GM13977 (cell line): ENCODE measurements around the gene DDI2.
"Not testable (repeated sequence)": the region's sequence is repeated elsewhere in the genome, so short reads cannot be mapped to it uniquely, and the experiment has no call there.

ENCODE experiments used
- DNase-seq: peaks from one replicate; pipeline ENCODE4 v3.0.0; 2012; ENCODE audit warnings: low spot score
- in situ Hi-C: fragments of 300-500 bp; cut with MboI; formaldehyde crosslinking; loops from one replicate; pipeline ENCODE4 v1.12.0; 2022; ENCODE audit warnings: low sequenced_read_pairs, low pct_unique_long_range_greater_than_20kb, mixed read lengths, inconsistent platforms; ENCODE audit not compliant: unreplicated experiment
- TF ChIP-seq, protein P1 (sequence below): IDR thresholded peaks from 2 replicates; pipeline ENCODE4 v1.5.1; 2012; ENCODE audit warnings: mild to moderate bottlenecking, control low read depth; ENCODE audit not compliant: insufficient read depth; ENCODE audit errors: extremely low read depth, missing control alignments

The DDI2 gene

DNA sequence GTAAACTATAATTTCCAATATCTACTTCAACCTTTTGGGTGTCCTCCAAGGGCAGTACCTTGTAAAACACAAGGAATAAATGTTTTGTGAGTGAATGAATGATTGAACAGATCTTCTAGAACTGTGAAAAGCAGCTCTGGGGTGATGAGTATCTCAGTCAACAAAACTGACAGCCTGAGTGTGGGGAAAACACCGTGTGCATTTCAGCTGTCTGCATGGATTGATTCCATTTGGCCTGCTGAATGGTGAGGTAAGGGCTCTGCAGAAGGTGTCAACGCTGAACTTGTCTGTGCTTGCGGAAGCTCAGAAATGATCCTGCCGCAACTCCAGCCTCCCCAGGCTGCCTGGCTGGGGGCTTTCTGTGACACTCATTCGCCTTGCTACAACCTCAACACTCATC lies 25.0 kb upstream of the DDI2 start:
- in situ Hi-C loops, result loop anchor here (10.0 kb wide), 1 partner anchor 123 kb away; no protein-coding TSS in a partner anchor
- DNase-seq, result no peak
- TF ChIP-seq, protein P1, sequence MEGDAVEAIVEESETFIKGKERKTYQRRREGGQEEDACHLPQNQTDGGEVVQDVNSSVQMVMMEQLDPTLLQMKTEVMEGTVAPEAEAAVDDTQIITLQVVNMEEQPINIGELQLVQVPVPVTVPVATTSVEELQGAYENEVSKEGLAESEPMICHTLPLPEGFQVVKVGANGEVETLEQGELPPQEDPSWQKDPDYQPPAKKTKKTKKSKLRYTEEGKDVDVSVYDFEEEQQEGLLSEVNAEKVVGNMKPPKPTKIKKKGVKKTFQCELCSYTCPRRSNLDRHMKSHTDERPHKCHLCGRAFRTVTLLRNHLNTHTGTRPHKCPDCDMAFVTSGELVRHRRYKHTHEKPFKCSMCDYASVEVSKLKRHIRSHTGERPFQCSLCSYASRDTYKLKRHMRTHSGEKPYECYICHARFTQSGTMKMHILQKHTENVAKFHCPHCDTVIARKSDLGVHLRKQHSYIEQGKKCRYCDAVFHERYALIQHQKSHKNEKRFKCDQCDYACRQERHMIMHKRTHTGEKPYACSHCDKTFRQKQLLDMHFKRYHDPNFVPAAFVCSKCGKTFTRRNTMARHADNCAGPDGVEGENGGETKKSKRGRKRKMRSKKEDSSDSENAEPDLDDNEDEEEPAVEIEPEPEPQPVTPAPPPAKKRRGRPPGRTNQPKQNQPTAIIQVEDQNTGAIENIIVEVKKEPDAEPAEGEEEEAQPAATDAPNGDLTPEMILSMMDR, result no peak

- DNase-seq, result no peak
- TF ChIP-seq, protein P1, result no peak
- in situ Hi-C loops, result loop anchor here (10.0 kb wide), 1 partner anchor 119 kb away; no protein-coding TSS in a partner anchor
Measured at GRCh38 chr1:15595809-15596617, 21.2 kb upstream of the DDI2 start.

DNA sequence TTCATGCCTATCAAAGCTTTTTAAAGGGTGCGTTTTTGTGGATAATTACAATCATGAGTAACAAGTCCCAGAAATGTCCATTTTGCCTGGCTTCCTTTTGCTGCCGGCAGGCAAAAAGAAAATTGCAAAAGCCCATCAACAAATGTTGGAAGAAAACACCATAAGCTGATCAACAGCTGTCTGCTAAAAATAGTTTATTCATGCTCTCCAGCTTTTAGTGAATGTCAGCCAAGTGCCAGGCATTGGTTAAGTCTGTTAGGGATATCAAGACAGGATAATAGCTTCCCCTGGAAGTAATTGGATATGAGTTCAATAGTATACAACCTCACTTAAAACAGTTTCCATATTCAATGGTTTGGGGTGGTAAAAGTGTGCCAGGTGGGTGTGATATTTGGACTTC lies 18.8 kb upstream of the DDI2 start:
- TF ChIP-seq, protein P1, result no peak
- in situ Hi-C loops, result loop anchor here (10.0 kb wide), 1 partner anchor 116 kb away; no protein-coding TSS in a partner anchor
- no peak for DNase-seq

GRCh38 chr1:15603050-15603965 lies 13.9 kb upstream of the DDI2 start:
- in situ Hi-C loops, result no loop called here
- TF ChIP-seq, protein P1, result no peak
- DNase-seq, result peak; percentile 96

- in situ Hi-C loops, result not testable (repeated sequence)
Measured at GRCh38 chr1:15603966-15604282, 13.3 kb upstream of the DDI2 start.

DNA sequence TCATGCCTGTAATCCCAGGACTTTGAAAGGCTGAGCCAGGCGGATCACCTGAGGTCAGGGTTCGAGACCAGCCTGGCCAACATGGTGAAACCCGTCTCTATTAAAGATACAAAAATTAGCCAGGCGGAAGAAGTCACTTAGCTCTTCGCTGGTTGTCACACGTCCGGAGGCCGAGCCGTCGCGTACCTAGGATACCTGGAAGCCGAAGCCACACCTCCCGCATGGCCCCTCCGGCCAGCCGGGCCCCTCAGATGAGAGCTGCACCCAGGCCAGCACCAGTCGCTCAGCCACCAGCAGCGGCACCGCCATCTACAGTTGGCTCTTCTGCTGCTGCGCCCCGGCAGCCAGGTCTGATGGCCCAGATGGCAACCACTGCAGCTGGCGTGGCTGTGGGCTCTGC lies 12.9 kb upstream of the DDI2 start:
- DNase-seq, in situ Hi-C loops: not testable (repeated sequence)

More at GRCh38 chr1:15603966-15604282, 13.3 kb upstream of the DDI2 start:
- not testable (repeated sequence) for DNase-seq

GRCh38 chr1:15605398-15606383 lies 11.6 kb upstream of the DDI2 start:
- TF ChIP-seq, protein P1, result no peak
- no peak for DNase-seq
- in situ Hi-C loops, result no loop called here
